Osteoblast (primary cell): ENCODE measurements around the gene SCGB3A2. TPM values are rescaled to one million over a fixed set of nuclear protein-coding genes. Genes with fewer than 3 reads are reported as not detected.

Experiments used
- DNase-seq: peaks from one replicate; pipeline ENCODE4 v3.0.0; 2011; ENCODE audit warnings: low spot score, mixed read lengths; ENCODE audit not compliant: insufficient read length; ENCODE audit errors: missing footprints
- H2AFZ ChIP-seq: 2 replicates; pipeline ENCODE4 v1.6.0; 2011; ENCODE audit warnings: mild to moderate bottlenecking, low read length
- H3K27ac ChIP-seq: 2 replicates; pipeline ENCODE4 v1.5.1; 2011; ENCODE audit warnings: mild to moderate bottlenecking, low read depth, low read length, moderate library complexity
- H3K27me3 ChIP-seq: 2 replicates; pipeline ENCODE4 v1.6.0; 2012; ENCODE audit warnings: mild to moderate bottlenecking, control low read depth, inconsistent platforms, low read length, moderate library complexity; ENCODE audit not compliant: insufficient read depth
- H3K36me3 ChIP-seq: 2 replicates; pipeline ENCODE4 v1.5.1; 2011; ENCODE audit warnings: mild to moderate bottlenecking, low read length, control low read depth, moderate library complexity; ENCODE audit not compliant: insufficient read depth
- H3K4me1 ChIP-seq: 2 replicates; pipeline ENCODE4 v1.5.1; 2011; ENCODE audit warnings: mild to moderate bottlenecking, low read length, control low read depth, moderate library complexity; ENCODE audit not compliant: insufficient read depth
- H3K4me2 ChIP-seq: 2 replicates; pipeline ENCODE4 v1.6.0; 2011; ENCODE audit warnings: mild to moderate bottlenecking, low read length; ENCODE audit not compliant: insufficient read depth
- H3K4me3 ChIP-seq: fragments of 200-600 bp; sonication (generic); 3 replicates; pipeline ENCODE4 v1.5.1; 2012; ENCODE audit warnings: mild to moderate bottlenecking, low read length, inconsistent platforms; ENCODE audit not compliant: insufficient read depth
- H3K79me2 ChIP-seq: 2 replicates; pipeline ENCODE4 v1.6.0; 2012; ENCODE audit warnings: mild to moderate bottlenecking, low read length, control low read depth, inconsistent platforms; ENCODE audit not compliant: insufficient read depth
- H3K9me3 ChIP-seq: 2 replicates; pipeline ENCODE4 v1.5.1; 2011; ENCODE audit warnings: low read depth, low read length, control low read depth
- H4K20me1 ChIP-seq: 2 replicates; pipeline ENCODE4 v1.6.0; 2012; ENCODE audit warnings: mild to moderate bottlenecking, low read length, control low read depth; ENCODE audit not compliant: insufficient read depth
- total RNA-seq: library from RNA; depleted of rRNA; stranded (reverse); fragments of >200 nt; gene quantifications from 2 replicates; pipeline ENCODE4 v1.2.3, GENCODE V29; 2012
- TF ChIP-seq, protein P1 (sequence below): IDR thresholded peaks from 2 replicates; pipeline ENCODE4 v1.5.1; 2011; ENCODE audit warnings: mild to moderate bottlenecking, low read depth, low read length, moderate library complexity; ENCODE audit errors: extremely low read depth

SCGB3A2 gene
- total RNA-seq, 1 donor = not detected

GRCh38 chr5:147925020-147925419 is 46.5 kb downstream of the SCGB3A2 start:
- Histone ChIP-seq H3K27me3 (no peaks in the 10 kb centered on the region), H4K20me1 (no peaks in the 10 kb centered on the region), H3K79me2 (no peaks in the 10 kb centered on the region), H3K4me3 (no peak overlapping the region), H3K27ac (no peak overlapping the region), H3K4me1 (no peaks in the 10 kb centered on the region), H2AFZ (no peak overlapping the region), H3K4me2 (no peak overlapping the region), H3K9me3 (no peaks in the 10 kb centered on the region), H3K36me3 (no peaks in the 10 kb centered on the region)
- DNase-seq = no peak
- TF ChIP-seq, protein P1, sequence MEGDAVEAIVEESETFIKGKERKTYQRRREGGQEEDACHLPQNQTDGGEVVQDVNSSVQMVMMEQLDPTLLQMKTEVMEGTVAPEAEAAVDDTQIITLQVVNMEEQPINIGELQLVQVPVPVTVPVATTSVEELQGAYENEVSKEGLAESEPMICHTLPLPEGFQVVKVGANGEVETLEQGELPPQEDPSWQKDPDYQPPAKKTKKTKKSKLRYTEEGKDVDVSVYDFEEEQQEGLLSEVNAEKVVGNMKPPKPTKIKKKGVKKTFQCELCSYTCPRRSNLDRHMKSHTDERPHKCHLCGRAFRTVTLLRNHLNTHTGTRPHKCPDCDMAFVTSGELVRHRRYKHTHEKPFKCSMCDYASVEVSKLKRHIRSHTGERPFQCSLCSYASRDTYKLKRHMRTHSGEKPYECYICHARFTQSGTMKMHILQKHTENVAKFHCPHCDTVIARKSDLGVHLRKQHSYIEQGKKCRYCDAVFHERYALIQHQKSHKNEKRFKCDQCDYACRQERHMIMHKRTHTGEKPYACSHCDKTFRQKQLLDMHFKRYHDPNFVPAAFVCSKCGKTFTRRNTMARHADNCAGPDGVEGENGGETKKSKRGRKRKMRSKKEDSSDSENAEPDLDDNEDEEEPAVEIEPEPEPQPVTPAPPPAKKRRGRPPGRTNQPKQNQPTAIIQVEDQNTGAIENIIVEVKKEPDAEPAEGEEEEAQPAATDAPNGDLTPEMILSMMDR = no peak

DNA sequence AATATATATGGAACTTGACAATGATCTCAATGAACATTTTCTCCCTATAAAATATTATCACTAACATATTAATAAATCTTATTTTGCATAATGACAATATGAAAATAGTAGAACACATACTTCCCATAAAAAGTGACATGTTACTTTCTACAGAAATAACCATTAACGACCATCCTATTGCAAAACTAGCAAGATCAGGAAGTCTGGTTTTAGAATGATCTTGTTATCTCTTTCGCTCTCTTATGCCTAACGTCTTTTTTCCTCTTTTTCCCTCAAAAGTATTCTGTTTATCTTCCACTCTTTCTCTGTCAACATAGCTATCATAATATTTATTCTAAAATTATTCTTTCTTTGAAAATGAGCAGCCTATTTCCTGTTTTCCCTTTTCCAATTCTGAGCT is 49.4 kb downstream of the SCGB3A2 start:
- Histone ChIP-seq H3K79me2 (no peaks in the 10 kb centered on the region), H3K4me2 (no peak overlapping the region), H3K27me3 (no peaks in the 10 kb centered on the region), H4K20me1 (no peaks in the 10 kb centered on the region), H3K27ac (no peak overlapping the region), H3K4me3 (no peak overlapping the region), H3K9me3 (no peaks in the 10 kb centered on the region), H2AFZ (no peak overlapping the region), H3K4me1 (no peaks in the 10 kb centered on the region), H3K36me3 (no peaks in the 10 kb centered on the region)
- TF ChIP-seq, protein P1 = no peak
- no peak for DNase-seq

- H3K27ac ChIP-seq = no peak overlapping the region
- H3K4me1 ChIP-seq = no peaks in the 10 kb centered on the region
- no peak for DNase-seq
- no peaks in the 10 kb centered on the region for H3K27me3 ChIP-seq
- TF ChIP-seq, protein P1 = no peak
- H3K36me3 ChIP-seq = no peaks in the 10 kb centered on the region
- no peaks in the 10 kb centered on the region for H4K20me1 ChIP-seq
- H3K4me3 ChIP-seq = no peak overlapping the region
- H3K79me2 ChIP-seq = no peaks in the 10 kb centered on the region
- no peak overlapping the region for H3K4me2 ChIP-seq
- H3K9me3 ChIP-seq = no peaks in the 10 kb centered on the region
- H2AFZ ChIP-seq = no peak overlapping the region
Observed at GRCh38 chr5:147930769-147931168, 52.3 kb downstream of the SCGB3A2 start.

Other genes starting within 250 kb of the SCGB3A2 start
- 1.1 and 1.2 TPM in 2 replicates for gene JAKMIP2, start 96.0 kb upstream of the SCGB3A2 start, total RNA-seq
- gene SPINK1, start 47.0 kb upstream of the SCGB3A2 start, total RNA-seq = not detected in 2 replicates
- gene C5orf46, start 27.8 kb downstream of the SCGB3A2 start, total RNA-seq = not detected in 2 replicates
- not detected in 2 replicates for gene SPINK5, start 185.3 kb downstream of the SCGB3A2 start, total RNA-seq